Measurements from ENCODE around the gene CRK. TPM values are rescaled to one million over a fixed set of nuclear protein-coding genes. Genes with fewer than 3 reads are reported as not detected.
A peak's percentile ranks its signal among the peaks of the same experiment; 100 is the strongest.
"Not testable (repeated sequence)": the region's sequence is repeated elsewhere in the genome, so short reads cannot be mapped to it uniquely, and the experiment has no call there.

CRK gene
- total RNA-seq, 1 donor from 2014 or later, result 83.5 TPM

GRCh38 chr17:1379930-1380313 is 76.1 kb downstream of the CRK start:
- H3K4me1 ChIP-seq (ENCODE audit: insufficient read depth, low read length), result peaks cover 36% of the 10 kb centered on the region
- FAIRE-seq (no peak), DNase-seq (ENCODE audit: low read depth) (no peak)
- H3K9ac ChIP-seq (ENCODE audit: low read length), result no peak overlapping the region
- H3K27ac ChIP-seq (ENCODE audit: low read depth, low read length), result no peak overlapping the region
- no peak overlapping the region for H3K4me2 ChIP-seq (ENCODE audit: low read length)
- Mint-ChIP-seq H3K27me3 (ENCODE audit: low read depth, unreplicated experiment) (no peaks in the 10 kb centered on the region), H3K36me3 (ENCODE audit: low read depth, unreplicated experiment) (no peaks in the 10 kb centered on the region), H3K9me3 (ENCODE audit: unreplicated experiment) (no peaks in the 10 kb centered on the region), H3K4me1 (ENCODE audit: low read depth, unreplicated experiment) (peaks cover 42% of the 10 kb centered on the region), H3K27ac (ENCODE audit: unreplicated experiment) (peak overlapping the region; percentile 72), H3K4me3 (ENCODE audit: unreplicated experiment) (no peak overlapping the region)
- peaks cover 5% of the 10 kb centered on the region for H3K36me3 ChIP-seq (ENCODE audit: insufficient read depth, low read length)
- H3K9me3 ChIP-seq (ENCODE audit: insufficient read depth, low read depth, low read length), result no peaks in the 10 kb centered on the region
- H3K27me3 ChIP-seq (ENCODE audit: insufficient read depth, low read length), result no peaks in the 10 kb centered on the region
- TF ChIP-seq CTCF (IDR thresholded peaks at IDR 0.05; ENCODE audit: insufficient read depth, low read depth, low read length) (no peak), EZH2 (IDR thresholded peaks at IDR 0.05; ENCODE audit: insufficient read depth, low read length) (no peak)
- H3K79me2 ChIP-seq (ENCODE audit: insufficient read depth, low read length), result peaks cover 99% of the 10 kb centered on the region
- peaks cover 99% of the 10 kb centered on the region for H4K20me1 ChIP-seq (ENCODE audit: insufficient read depth, low read length)
- H3K4me3 ChIP-seq (ENCODE audit: insufficient read depth, low read depth, low read length), result no peak overlapping the region
- no peak overlapping the region for H2AFZ ChIP-seq (ENCODE audit: low read depth, low read length)

- FAIRE-seq (no peak), DNase-seq (ENCODE audit: low read depth) (no peak)
- Histone ChIP-seq H3K27ac (ENCODE audit: low read depth, low read length) (no peak overlapping the region), H3K4me1 (ENCODE audit: insufficient read depth, low read length) (peaks cover 38% of the 10 kb centered on the region), H3K4me3 (ENCODE audit: insufficient read depth, low read depth, low read length) (no peak overlapping the region), H2AFZ (ENCODE audit: low read depth, low read length) (no peak overlapping the region), H3K9me3 (ENCODE audit: insufficient read depth, low read depth, low read length) (no peaks in the 10 kb centered on the region), H3K27me3 (ENCODE audit: insufficient read depth, low read length) (no peaks in the 10 kb centered on the region), H3K9ac (ENCODE audit: low read length) (no peak overlapping the region), H3K79me2 (ENCODE audit: insufficient read depth, low read length) (peaks cover 99% of the 10 kb centered on the region), H3K4me2 (ENCODE audit: low read length) (no peak overlapping the region), H4K20me1 (ENCODE audit: insufficient read depth, low read length) (peaks cover 99% of the 10 kb centered on the region), H3K36me3 (ENCODE audit: insufficient read depth, low read length) (peaks cover 5% of the 10 kb centered on the region)
- H3K27ac Mint-ChIP-seq (ENCODE audit: unreplicated experiment), result peak overlapping the region; percentile 72
- H3K9me3 Mint-ChIP-seq (ENCODE audit: unreplicated experiment), result no peaks in the 10 kb centered on the region
- TF ChIP-seq CTCF (IDR thresholded peaks at IDR 0.05; ENCODE audit: insufficient read depth, low read depth, low read length) (no peak), EZH2 (IDR thresholded peaks at IDR 0.05; ENCODE audit: insufficient read depth, low read length) (no peak)
- H3K36me3 Mint-ChIP-seq (ENCODE audit: low read depth, unreplicated experiment), result no peaks in the 10 kb centered on the region
- peaks cover 46% of the 10 kb centered on the region for H3K4me1 Mint-ChIP-seq (ENCODE audit: low read depth, unreplicated experiment)
- H3K4me3 Mint-ChIP-seq (ENCODE audit: unreplicated experiment), result no peak overlapping the region
- H3K27me3 Mint-ChIP-seq (ENCODE audit: low read depth, unreplicated experiment), result no peaks in the 10 kb centered on the region
Measured at GRCh38 chr17:1379208-1379929, 76.7 kb downstream of the CRK start.

- H3K27ac ChIP-seq (ENCODE audit: low read depth, low read length), result peak overlapping the region; percentile 3
Measured at GRCh38 chr17:1378476-1378860, 77.6 kb downstream of the CRK start.

More at GRCh38 chr17:1378476-1378860, 77.6 kb downstream of the CRK start:
- not testable (repeated sequence) for H3K27me3 Mint-ChIP-seq (ENCODE audit: low read depth, unreplicated experiment); FAIRE-seq; DNase-seq (ENCODE audit: low read depth); H3K4me3 ChIP-seq (ENCODE audit: insufficient read depth, low read depth, low read length); H3K9ac ChIP-seq (ENCODE audit: low read length); H2AFZ ChIP-seq (ENCODE audit: low read depth, low read length); H3K36me3 ChIP-seq (ENCODE audit: insufficient read depth, low read length); H3K27me3 ChIP-seq (ENCODE audit: insufficient read depth, low read length); H3K4me3 Mint-ChIP-seq (ENCODE audit: unreplicated experiment); H3K9me3 ChIP-seq (ENCODE audit: insufficient read depth, low read depth, low read length); H3K36me3 Mint-ChIP-seq (ENCODE audit: low read depth, unreplicated experiment); H3K9me3 Mint-ChIP-seq (ENCODE audit: unreplicated experiment)
- Histone ChIP-seq H4K20me1 (ENCODE audit: insufficient read depth, low read length) (peaks cover 99% of the 10 kb centered on the region), H3K79me2 (ENCODE audit: insufficient read depth, low read length) (peaks cover 99% of the 10 kb centered on the region), H3K4me1 (ENCODE audit: insufficient read depth, low read length) (peaks cover 44% of the 10 kb centered on the region), H3K4me2 (ENCODE audit: low read length) (peak overlapping the region; percentile 19)
- H3K27ac Mint-ChIP-seq (ENCODE audit: unreplicated experiment), result peak overlapping the region; percentile 62
- peaks cover 49% of the 10 kb centered on the region for H3K4me1 Mint-ChIP-seq (ENCODE audit: low read depth, unreplicated experiment)

Measured in astrocyte (in vitro differentiated cells and primary cell).